MM.1S (cell line): Measurements from ENCODE around the gene EXOC1.

Experiments used
- CTCF ChIP-seq: fragments of 300-600 bp; sonication (generic); IDR thresholded peaks from 2 replicates; pipeline ENCODE4 v1.5.1; 2016; ENCODE audit warnings: antibody characterized with exemption, low read length, mixed read lengths
- EZH2 ChIP-seq: fragments of 300-600 bp; sonication (generic); optimal IDR thresholded peaks from 2 replicates; pipeline ENCODE3; 2017; ENCODE audit warnings: low read depth, mild to moderate bottlenecking, antibody characterized with exemption, low read length, mixed read lengths

GRCh38 chr4:55865228-55865806, 11.9 kb downstream of the EXOC1 start:
- TF ChIP-seq EZH2: no peak
- no peak for TF ChIP-seq CTCF
